HepG2 (cell line): Measurements from ENCODE around the gene CRNN. TPM values are rescaled to one million over a fixed set of nuclear protein-coding genes. Genes with fewer than 3 reads are reported as not detected.

Source experiments
- ATAC-seq: fragments of 200-7000 bp; cut with Tn5 transposase; 3 replicates; pipeline ENCODE4 v1.9.1; 2020; ENCODE audit warnings: mild to moderate bottlenecking, moderate library complexity
- BruUV-seq: library from RNA; stranded (reverse); fragments of 400-500 nt; replicated peaks from 2 replicates; lab custom pipeline; 2021; lab: Mats Ljungman, UMichigan
- CTCF ChIA-PET: fragments of 300-600 bp; formaldehyde crosslinking; extraction: SDS; loops from one replicate; lab custom pipeline; 2021; ENCODE audit warnings: low total read pairs, inconsistent platforms, low intra/inter-chr PET ratio; lab: Yijun Ruan, JAX
- POLR2A ChIA-PET: fragments of 350-600 bp; sonication (Branson Sonifier 250); formaldehyde crosslinking; loops from one replicate; lab custom pipeline; 2020; ENCODE audit warnings: antibody characterized with exemption, inconsistent platforms; lab: Yijun Ruan, JAX
- DNase-seq: peaks from one replicate; pipeline ENCODE4 v3.0.0-alpha.2; 2015; ENCODE audit warnings: low spot score
- FAIRE-seq: peaks from 3 replicates; lab custom pipeline; 2011; peaks lifted over from hg19 to GRCh38; lab: Jason Lieb, UNC
- H2AFZ ChIP-seq: one replicate; pipeline ENCODE4 v1.6.1; 2011; ENCODE audit warnings: low read length, inconsistent platforms
- H3K27ac ChIP-seq: fragments of 300-600 bp; 3 replicates; pipeline ENCODE4 v1.8.0; 2011; ENCODE audit warnings: mixed run types, mild to moderate bottlenecking, mixed read lengths, low read length, inconsistent platforms; ENCODE audit not compliant: insufficient read depth; ENCODE audit errors: extremely low read length
- H3K27me3 ChIP-seq, 2 experiments: fragments of 200-600 bp in 1 of 2; 2 replicates in 1 of 2; 3 replicates in 1 of 2; pipeline versions ENCODE4 v1.6.0 to v1.8.0; 2011; ENCODE audit warnings: low read length in 2 of 2, mild to moderate bottlenecking in 2 of 2, moderate library complexity in 2 of 2, inconsistent platforms in 1 of 2; ENCODE audit not compliant: insufficient read depth in 2 of 2, control insufficient read depth in 1 of 2
- H3K36me3 ChIP-seq, 2 experiments: fragments of 200-600 bp in 1 of 2; replicated peaks in 1 of 2; 2 replicates in 1 of 2; 3 replicates in 1 of 2; pipeline versions ENCODE4 v1.5.1 to v1.8.0; 2011; ENCODE audit warnings: low read length in 2 of 2, inconsistent platforms in 1 of 2; ENCODE audit not compliant: insufficient read depth in 2 of 2, control insufficient read depth in 1 of 2
- H3K4me1 ChIP-seq: 2 replicates; pipeline ENCODE4 v1.5.1; 2012; ENCODE audit warnings: low read length, inconsistent platforms; ENCODE audit not compliant: insufficient read depth
- H3K4me2 ChIP-seq: 2 replicates; pipeline ENCODE4 v1.6.0; 2011; ENCODE audit warnings: low read depth, low read length, inconsistent platforms
- H3K4me3 ChIP-seq, 3 experiments: fragments of 200-600 bp in 1 of 3; sonication (generic), shearing (Covaris generic) in 1 of 3; replicated peaks in 1 of 3; 2 replicates each; pipeline ENCODE4 v1.5.1; 2011 to 2016; ENCODE audit warnings: low read length in 3 of 3, inconsistent platforms in 2 of 3, low read depth in 2 of 3, mild to moderate bottlenecking in 2 of 3, control low read depth in 1 of 3, mixed read lengths in 1 of 3; ENCODE audit not compliant: insufficient read depth in 1 of 3
- H3K79me2 ChIP-seq: one replicate; pipeline ENCODE4 v1.6.1; 2011; ENCODE audit warnings: low read length, inconsistent platforms; ENCODE audit not compliant: insufficient read depth
- H3K9ac ChIP-seq: 2 replicates; pipeline ENCODE4 v1.6.0; 2011; ENCODE audit warnings: mild to moderate bottlenecking, low read depth, low read length, inconsistent platforms; ENCODE audit not compliant: insufficient read depth
- H3K9me3 ChIP-seq: 2 replicates; pipeline ENCODE4 v1.5.1; 2012; ENCODE audit warnings: mild to moderate bottlenecking, low read length
- H4K20me1 ChIP-seq: 2 replicates; pipeline ENCODE4 v1.6.0; 2011; ENCODE audit warnings: inconsistent platforms, mild to moderate bottlenecking, low read length, moderate library complexity; ENCODE audit not compliant: insufficient read depth
- CTCF ChIP-seq: sonication (generic); formaldehyde crosslinking; IDR thresholded peaks from 2 replicates; pipeline ENCODE4 v1.5.0; 2020; ENCODE audit warnings: mild to moderate bottlenecking, missing genetic modification reagents, moderate library complexity
- DRAP1 ChIP-seq: IDR thresholded peaks from 2 replicates; pipeline ENCODE4 v1.6.1; 2016; ENCODE audit warnings: missing genetic modification reagents, missing compliant biosample characterization
- HHEX ChIP-seq: IDR thresholded peaks from 2 replicates; pipeline ENCODE4 v1.6.1; 2016; ENCODE audit warnings: control low read depth
- RAD21 ChIP-seq: fragments of 450-650 bp; formaldehyde crosslinking; IDR thresholded peaks from 2 replicates; pipeline ENCODE4 v1.5.0; 2020; ENCODE audit warnings: mild to moderate bottlenecking
- STAG1 ChIP-seq: sonication (generic); formaldehyde crosslinking; IDR thresholded peaks from 2 replicates; pipeline ENCODE4 v1.4.0; 2020; ENCODE audit warnings: missing genetic modification reagents
- ZNF75D ChIP-seq: sonication (generic); formaldehyde crosslinking; IDR thresholded peaks from 2 replicates; pipeline ENCODE4 v1.8.1; 2023; ENCODE audit warnings: missing genetic modification reagents, mild to moderate bottlenecking, borderline replicate concordance
- WGBS: methylation state at CpG from one replicate; pipeline ENCODE4 v1.1.6; 2017; ENCODE audit warnings: low lambda C conversion rate; 5-methylcytosine and 5-hydroxymethylcytosine counted together
- in situ Hi-C: cut with HindIII; loops from 2 replicates; pipeline ENCODE4 v1.10.0; 2017; ENCODE audit warnings: low pct_unique_long_range_greater_than_20kb; ENCODE audit not compliant: extremely low pct_ligation_motif_present
- intact Hi-C: fragments of 100-400 bp; cut with micrococcal nuclease; formaldehyde crosslinking; loops from one replicate; pipeline ENCODE4 v1.10.0; 2022; ENCODE audit not compliant: unreplicated experiment
- polyA plus RNA-seq, 8 experiments: library from polyadenylated mRNA; depleted of rRNA in 3 of 8; stranded (reverse) in 7 of 8; unstranded in 1 of 8; fragments of >200 nt; fragmentation: Illumina TruSeq in 4 of 8; extraction: Trizol in 4 of 8; gene quantifications; 2 replicates each; pipeline versions ENCODE4 v1.2.1 to v1.2.3, GENCODE V29; 2011 to 2016; ENCODE audit warnings: low read depth in 4 of 8, missing spikeins in 1 of 8, mixed read lengths in 1 of 8; ENCODE audit not compliant: insufficient read depth in 1 of 8
- total RNA-seq, 5 experiments: library from RNA; depleted of rRNA; stranded (reverse); fragments of >200 nt; fragmentation: Illumina TruSeq; extraction: Trizol; gene quantifications; 2 replicates each; pipeline ENCODE4 v1.2.3, GENCODE V29; 2016; ENCODE audit warnings: low read depth in 1 of 5

CRNN gene
- total and polyA plus RNA-seq, 2 of the 13 experiments (the other 11 are each of a cell fraction or from before 2014, with no cell fraction given): not detected

- Histone ChIP-seq H2AFZ (no peak overlapping the region), H3K27me3 (no peaks in the 10 kb centered on the region; a peak in 1 of 5 replicates), H4K20me1 (no peaks in the 10 kb centered on the region), H3K4me2 (no peak overlapping the region), H3K4me1 (no peaks in the 10 kb centered on the region), H3K79me2 (no peaks in the 10 kb centered on the region), H3K27ac (no peak overlapping the region), H3K9ac (no peak overlapping the region), H3K36me3 (no peaks in the 10 kb centered on the region), H3K4me3 (no peak overlapping the region), H3K9me3 (no peaks in the 10 kb centered on the region)
- in situ Hi-C loops (no loop called here), intact Hi-C loops (loop anchor here (1.0 to 5.0 kb wide), 5 partner anchors 59 to 406 kb away; no protein-coding TSS in a partner anchor)
- BruUV-seq: no TSS peak
- peak; percentile 40 for DNase-seq
- WGBS: 18% methylated on average over 9 of the region's 11 CpGs
- no peak for TF ChIP-seq ZNF75D
- no peak for TF ChIP-seq HHEX (CRISPR knock-in tag)
- TF ChIP-seq RAD21 (CRISPR knock-in tag): peak; percentile 56
- peak; percentile 79 for TF ChIP-seq CTCF (CRISPR knock-in tag)
- peak; percentile 75 for TF ChIP-seq STAG1
- TF ChIP-seq DRAP1: no peak
- peak; percentile 58 for ATAC-seq
- peak; percentile 74 for FAIRE-seq
- POLR2A ChIA-PET: no interaction called here
- CTCF ChIA-PET: interaction anchor here (1.4 to 1.8 kb wide), 3 partner anchors 60 to 317 kb away, joined by 4 to 19 read pairs (median 14); no protein-coding TSS in a partner anchor
Observed at GRCh38 chr1:152458384-152459185, 44.5 kb upstream of the CRNN start.
